GM23338 (cell line): ENCODE results near the gene BAIAP2. TPM values are rescaled to one million over a fixed set of nuclear protein-coding genes. Genes with fewer than 3 reads are reported as not detected.

Experiments used
- ATAC-seq: fragments of 200-7000 bp; cut with Tn5 transposase; 3 replicates; pipeline ENCODE4 v1.9.1; 2020
- DNase-seq: peaks from one replicate; pipeline ENCODE4 v3.0.0-alpha.2; 2015; ENCODE audit warnings: low spot score
- H2AFZ ChIP-seq: fragments of 200-600 bp; sonication (generic); 2 replicates; pipeline ENCODE4 v1.8.0; 2016; ENCODE audit warnings: antibody characterized with exemption, mild to moderate bottlenecking, moderate library complexity
- H3F3A ChIP-seq: fragments of 200-600 bp; sonication (generic); replicated peaks from 2 replicates; pipeline ENCODE4 v1.8.0; 2017; ENCODE audit warnings: antibody characterized with exemption, mixed run types, low read depth
- H3K27ac ChIP-seq: fragments of 200-600 bp; sonication (generic); 2 replicates; pipeline ENCODE4 v1.6.1; 2016; ENCODE audit warnings: low read depth
- H3K27me3 ChIP-seq: fragments of 200-600 bp; sonication (generic); 2 replicates; pipeline ENCODE4 v1.8.0; 2016; ENCODE audit warnings: mild to moderate bottlenecking, mixed run types, moderate library complexity; ENCODE audit not compliant: insufficient read depth
- H3K36me3 ChIP-seq: fragments of 200-600 bp; sonication (generic); 2 replicates; pipeline ENCODE4 v1.8.0; 2016; ENCODE audit warnings: mild to moderate bottlenecking; ENCODE audit not compliant: insufficient read depth
- H3K4me1 ChIP-seq: fragments of 200-600 bp; sonication (generic); 2 replicates; pipeline ENCODE4 v1.8.0; 2016; ENCODE audit warnings: mild to moderate bottlenecking, moderate library complexity; ENCODE audit not compliant: insufficient read depth
- H3K4me2 ChIP-seq: fragments of 200-600 bp; sonication (generic); 2 replicates; pipeline ENCODE4 v1.7.1; 2017; ENCODE audit warnings: mixed run types
- H3K4me3 ChIP-seq: fragments of 200-600 bp; sonication (generic); 2 replicates; pipeline ENCODE4 v1.6.1; 2016; ENCODE audit warnings: mixed run types
- H3K79me2 ChIP-seq: fragments of 200-600 bp; sonication (generic); replicated peaks from 2 replicates; pipeline ENCODE4 v1.8.0; 2017; ENCODE audit warnings: mild to moderate bottlenecking; ENCODE audit not compliant: insufficient read depth
- H3K9me2 ChIP-seq: fragments of 200-600 bp; sonication (generic); 2 replicates; pipeline ENCODE4 v1.8.0; 2017; ENCODE audit not compliant: insufficient read depth
- H4K20me1 ChIP-seq: fragments of 200-600 bp; sonication (generic); replicated peaks from 2 replicates; pipeline ENCODE4 v1.8.0; 2017; ENCODE audit warnings: mild to moderate bottlenecking; ENCODE audit not compliant: insufficient read depth
- H3K27ac Mint-ChIP-seq: 2 replicates; pipeline ENCODE4 v1.8.0; 2020; ENCODE audit warnings: inconsistent platforms, mild to moderate bottlenecking, moderate library complexity, mixed read lengths
- H3K27me3 Mint-ChIP-seq: 3 replicates; pipeline ENCODE4 v1.8.0; 2022; ENCODE audit warnings: low read depth, mild to moderate bottlenecking, moderate library complexity, mixed read lengths, inconsistent platforms; ENCODE audit not compliant: insufficient read depth, poor library complexity
- H3K36me3 Mint-ChIP-seq: 3 replicates; pipeline ENCODE4 v1.8.0; 2021; ENCODE audit warnings: low read depth, mild to moderate bottlenecking, inconsistent platforms, moderate library complexity, mixed read lengths
- H3K4me1 Mint-ChIP-seq: 3 replicates; pipeline ENCODE4 v1.8.0; 2020; ENCODE audit warnings: mild to moderate bottlenecking, inconsistent platforms, mixed read lengths
- H3K4me3 Mint-ChIP-seq: 3 replicates; pipeline ENCODE4 v1.8.0; 2021; ENCODE audit warnings: moderate library complexity, mild to moderate bottlenecking, inconsistent platforms, mixed read lengths
- H3K9me3 Mint-ChIP-seq: 3 replicates; pipeline ENCODE4 v1.8.0; 2020; ENCODE audit warnings: moderate library complexity, mild to moderate bottlenecking, inconsistent platforms, mixed read lengths
- ETS1 ChIP-seq: IDR thresholded peaks from 2 replicates; pipeline ENCODE4 v1.6.1; 2016; ENCODE audit warnings: antibody characterized with exemption
- EZH2 ChIP-seq: fragments of 200-600 bp; sonication (generic); IDR thresholded peaks from one replicate; pipeline ENCODE4 v1.8.0; 2017; ENCODE audit warnings: antibody characterized with exemption, mild to moderate bottlenecking, low read depth; ENCODE audit not compliant: unreplicated experiment
- JUNB ChIP-seq: IDR thresholded peaks from one replicate; pipeline ENCODE4 v1.6.1; 2016; ENCODE audit warnings: antibody characterized with exemption; ENCODE audit not compliant: unreplicated experiment
- NANOG ChIP-seq: IDR thresholded peaks from 2 replicates; pipeline ENCODE4 v1.6.1; 2016; ENCODE audit warnings: antibody characterized with exemption, borderline replicate concordance
- POLR2AphosphoS5 ChIP-seq: IDR thresholded peaks from 2 replicates; pipeline ENCODE4 v1.6.1; 2016; ENCODE audit warnings: antibody characterized with exemption, low read depth
- STAT1 ChIP-seq: IDR thresholded peaks from one replicate; pipeline ENCODE4 v1.6.1; 2016; ENCODE audit warnings: antibody characterized with exemption; ENCODE audit not compliant: unreplicated experiment
- ZNF114 ChIP-seq: fragments of 250-450 bp; sonication (Bioruptor Pico); IDR thresholded peaks from 2 replicates; pipeline ENCODE4 v1.5.0; 2020; ENCODE audit warnings: mild to moderate bottlenecking, moderate library complexity
- ZNF331 ChIP-seq: fragments of 250-450 bp; sonication (Bioruptor Pico); IDR thresholded peaks from 2 replicates; pipeline ENCODE4 v1.5.0; 2020; ENCODE audit warnings: low read depth, mild to moderate bottlenecking, moderate library complexity
- polyA plus RNA-seq: library from polyadenylated mRNA; unstranded; fragments of >200 nt; fragmentation: Nextera tagmentation; extraction: Ambion mirVana; gene quantifications from 2 replicates; pipeline ENCODE4 v1.2.1, GENCODE V29; 2016
- total RNA-seq: library from RNA; depleted of rRNA; stranded (reverse); fragments of >200 nt; shearing (Covaris generic); gene quantifications from 2 replicates; pipeline ENCODE4 v1.2.3, GENCODE V29; 2014

The BAIAP2 gene
- total and polyA plus RNA-seq, 2 experiments from 2014 or later, result 21.7 to 22.7 TPM

GRCh38 chr17:81049973-81050551 lies 15.1 kb downstream of the BAIAP2 start:
- Histone ChIP-seq H2AFZ (no peak overlapping the region), H3K79me2 (peaks cover 29% of the 10 kb centered on the region), H3K4me2 (no peak overlapping the region), H3K27ac (no peak overlapping the region), H3K36me3 (no peaks in the 10 kb centered on the region), H3K27me3 (no peaks in the 10 kb centered on the region), H4K20me1 (no peaks in the 10 kb centered on the region), H3K4me3 (no peak overlapping the region), H3F3A (no peaks in the 10 kb centered on the region), H3K4me1 (no peaks in the 10 kb centered on the region), H3K9me2 (no peaks in the 10 kb centered on the region)
- DNase-seq, result no peak
- no peak overlapping the region for H3K4me3 Mint-ChIP-seq
- peaks cover 15% of the 10 kb centered on the region for H3K4me1 Mint-ChIP-seq
- TF ChIP-seq POLR2AphosphoS5, result no peak
- TF ChIP-seq ETS1, result no peak
- TF ChIP-seq ZNF331 (CRISPR knock-in tag), result no peak
- no peak for TF ChIP-seq STAT1
- no peak for TF ChIP-seq EZH2
- no peak for TF ChIP-seq JUNB
- no peak for TF ChIP-seq ZNF114 (CRISPR knock-in tag)
- ATAC-seq, result no peak
- no peaks in the 10 kb centered on the region for H3K9me3 Mint-ChIP-seq
- no peaks in the 10 kb centered on the region; the same call in 2 of the 3 replicates for H3K36me3 Mint-ChIP-seq
- no peak overlapping the region for H3K27ac Mint-ChIP-seq
- peaks cover 13% of the 10 kb centered on the region for H3K27me3 Mint-ChIP-seq

- Histone ChIP-seq H3K79me2 (peaks cover 24% of the 10 kb centered on the region; the same call in 1 of the 2 replicates), H4K20me1 (no peaks in the 10 kb centered on the region), H3K36me3 (no peaks in the 10 kb centered on the region), H3F3A (no peaks in the 10 kb centered on the region), H2AFZ (no peak overlapping the region), H3K9me2 (no peaks in the 10 kb centered on the region), H3K4me3 (no peak overlapping the region), H3K4me1 (no peaks in the 10 kb centered on the region), H3K27ac (0 out of 2 replicates have a peak overlapping the region, but pooled peaks have one; percentile 39), H3K27me3 (no peaks in the 10 kb centered on the region), H3K4me2 (no peak overlapping the region)
- H3K4me3 Mint-ChIP-seq, result no peak overlapping the region; the same call in 2 of the 3 replicates
- no peaks in the 10 kb centered on the region for H3K9me3 Mint-ChIP-seq
- no peak for ATAC-seq
- H3K36me3 Mint-ChIP-seq, result no peaks in the 10 kb centered on the region; the same call in 2 of the 3 replicates
- H3K27ac Mint-ChIP-seq, result no peak overlapping the region
- DNase-seq, result no peak
- H3K4me1 Mint-ChIP-seq, result peaks cover 15% of the 10 kb centered on the region
- peaks cover 13% of the 10 kb centered on the region for H3K27me3 Mint-ChIP-seq
- TF ChIP-seq NANOG (no peak), POLR2AphosphoS5 (no peak), EZH2 (no peak), STAT1 (no peak), ETS1 (no peak)
Observed at GRCh38 chr17:81050645-81051625, 16.0 kb downstream of the BAIAP2 start.
